NCI-H1436 treated with DMSO at 0.1 percent for 48 hours (cell line): ENCODE measurements around the gene DPEP2.
"Not testable (repeated sequence)": the region's sequence is repeated elsewhere in the genome, so short reads cannot be mapped to it uniquely, and the experiment has no call there.

ENCODE experiments used
- DNase-seq: peaks from one replicate; lab custom pipeline; 2025; lab: John Stamatoyannopoulos, UW

The DPEP2 gene

GRCh38 chr16:68005211-68005610 is 5.9 kb upstream of the DPEP2 start:
- DNase-seq, result no peak

- DNase-seq, result no peak
Measured at GRCh38 chr16:68003031-68003430, 3.7 kb upstream of the DPEP2 start.

DNA sequence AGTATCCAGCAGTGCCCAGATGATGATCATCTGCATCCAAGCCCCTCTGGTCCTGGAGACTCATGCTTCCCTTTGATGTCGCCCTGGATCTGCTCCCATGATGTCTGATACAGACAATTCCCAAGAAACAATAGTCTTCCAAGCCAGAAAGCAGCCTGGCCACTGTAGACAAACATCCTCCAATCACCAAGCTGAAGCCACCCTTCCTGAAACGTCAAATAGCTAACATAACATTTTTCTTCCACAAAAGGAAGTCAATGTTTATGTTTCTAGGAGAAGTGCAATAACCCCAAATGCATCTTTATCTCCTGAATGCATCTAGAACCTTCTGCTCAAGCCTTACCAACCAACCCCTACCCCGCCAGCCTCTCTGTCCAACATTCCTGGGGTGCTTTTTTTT is 1.2 kb upstream of the DPEP2 start:
- no peak for DNase-seq

DNA sequence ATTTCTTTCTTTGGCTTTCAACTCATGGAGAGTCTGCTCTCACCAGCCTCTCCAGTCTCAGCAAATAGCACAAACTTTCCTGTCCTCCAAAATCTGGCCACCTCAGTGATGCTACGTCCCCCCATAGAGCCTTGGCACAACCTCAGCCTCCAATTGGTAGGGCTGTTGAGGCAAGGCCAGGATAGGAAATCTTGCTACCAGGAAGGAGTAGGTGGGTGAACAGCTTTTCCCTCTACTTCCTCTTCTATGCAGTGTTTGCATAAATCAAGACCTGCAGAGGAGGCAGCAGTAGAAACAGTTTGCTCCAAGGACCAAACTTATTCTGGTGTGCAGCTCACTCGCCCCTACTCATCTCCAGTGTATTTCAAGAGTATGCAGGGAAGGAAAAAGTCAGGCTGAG is 701 bp upstream of the DPEP2 start:
- DNase-seq, result no peak

DNA sequence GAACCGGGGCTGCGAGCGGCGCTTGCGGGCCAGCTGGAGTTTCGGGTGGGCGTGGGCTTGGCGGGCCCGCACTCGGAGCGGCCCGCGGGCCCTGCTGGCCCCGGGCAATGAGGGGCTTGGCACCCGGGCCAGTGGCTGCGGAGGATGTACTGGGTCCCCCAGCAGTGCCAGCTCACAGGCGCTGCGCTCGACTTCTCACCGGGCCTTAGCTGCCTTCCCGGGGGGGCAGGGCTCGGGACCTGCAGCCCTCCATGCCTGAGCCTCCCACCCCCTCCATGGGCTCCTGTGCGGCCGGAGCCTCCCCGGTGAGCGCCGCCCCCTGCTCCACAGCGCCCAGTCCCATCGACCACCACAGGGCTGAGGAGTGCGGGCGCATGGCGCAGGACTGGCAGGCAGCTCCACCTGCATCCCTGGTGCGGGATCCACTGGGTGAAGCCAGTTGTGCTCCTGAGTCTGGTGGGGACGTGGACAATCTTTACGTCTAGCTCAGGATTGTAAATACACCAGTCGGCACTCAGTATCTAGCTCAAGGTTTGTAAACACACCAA is 979 bp downstream of the DPEP2 start:
- DNase-seq, result not testable (repeated sequence)

- no peak for DNase-seq
Measured at GRCh38 chr16:67996666-67997065, 2.6 kb downstream of the DPEP2 start.

- DNase-seq, result no peak
Measured at GRCh38 chr16:67995423-67995822, 3.9 kb downstream of the DPEP2 start.

GRCh38 chr16:67994040-67994408 is 5.3 kb downstream of the DPEP2 start:
- DNase-seq, result not testable (repeated sequence)

GRCh38 chr16:67993207-67994039 is 5.9 kb downstream of the DPEP2 start:
- peak; percentile 9 for DNase-seq

GRCh38 chr16:67992661-67993206 is 6.5 kb downstream of the DPEP2 start:
- no peak for DNase-seq

DNA sequence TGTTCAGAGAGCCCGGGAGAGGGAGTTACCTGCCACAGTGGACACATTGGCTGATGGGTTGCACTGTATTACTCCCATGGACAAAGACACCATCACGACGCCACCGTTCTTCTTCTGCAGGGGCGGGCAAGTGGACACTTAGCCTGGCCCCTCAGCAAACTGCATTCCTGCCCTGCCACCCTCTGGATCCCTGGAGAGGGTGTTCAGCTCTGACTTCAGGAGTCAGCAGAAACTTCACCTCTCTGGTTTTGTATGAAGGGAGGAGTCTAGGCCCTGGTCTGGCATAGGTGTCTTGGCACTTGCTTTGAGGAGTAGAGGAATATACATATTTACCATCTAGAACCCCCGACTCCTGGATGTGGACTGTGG is 9.3 kb downstream of the DPEP2 start:
- DNase-seq, result no peak

DNA sequence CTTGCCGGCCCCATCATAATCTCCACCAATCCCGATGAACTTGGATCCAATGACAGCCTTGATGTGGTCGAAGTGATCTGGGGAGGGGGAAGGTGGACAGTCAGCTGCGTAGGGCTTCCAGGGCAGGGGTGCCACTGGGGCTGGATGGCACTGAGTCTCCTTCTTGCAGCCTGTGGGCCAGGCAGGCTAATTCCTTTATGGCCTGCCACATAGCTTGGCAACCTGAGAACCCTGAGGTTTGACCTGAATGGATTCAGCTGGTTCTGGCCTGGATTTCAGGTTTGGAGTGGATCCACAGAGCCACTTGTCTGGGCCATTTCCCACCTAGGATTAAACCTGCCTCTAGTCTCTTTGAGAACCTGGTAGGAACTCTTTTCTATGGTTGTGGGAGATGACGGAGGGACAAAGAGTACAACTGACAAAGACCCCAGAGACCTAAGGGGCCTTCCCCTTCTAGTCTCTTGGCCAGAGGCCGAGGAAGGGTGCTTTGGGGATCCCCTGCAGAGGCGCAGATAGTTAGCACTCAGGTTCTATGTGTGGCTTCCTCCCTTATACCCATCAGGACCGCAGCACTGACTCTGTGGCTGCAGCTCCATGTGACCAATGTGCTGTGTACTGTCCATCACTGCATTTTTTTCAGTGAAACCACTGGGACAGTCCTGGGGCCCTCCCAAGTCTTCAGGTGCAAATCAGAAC is 9.8 kb downstream of the DPEP2 start:
- no peak for DNase-seq

GRCh38 chr16:67988675-67989074 is 10.6 kb downstream of the DPEP2 start:
- no peak for DNase-seq

- no peak for DNase-seq
Measured at GRCh38 chr16:67987460-67988160, 11.7 kb downstream of the DPEP2 start.

DNA sequence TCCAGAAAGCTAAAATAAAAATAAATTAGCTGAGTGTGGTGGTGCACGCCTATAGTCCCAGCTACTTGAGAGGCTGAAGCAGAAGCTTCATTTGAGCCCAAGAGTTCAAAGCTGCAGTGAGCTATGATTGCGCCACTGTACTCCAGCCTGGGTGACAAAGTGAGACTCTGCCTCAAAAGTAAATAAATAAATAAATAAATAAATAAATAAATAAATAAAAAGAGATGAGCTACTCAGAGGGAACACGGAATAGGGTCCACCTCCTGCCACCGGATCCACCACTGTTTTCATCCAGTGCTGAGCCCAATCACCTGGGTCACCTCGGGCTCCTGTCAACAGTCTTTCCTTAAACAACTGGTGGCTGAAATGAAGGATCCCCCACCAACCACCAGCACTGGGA is 12.3 kb downstream of the DPEP2 start:
- DNase-seq, result no peak

DNA sequence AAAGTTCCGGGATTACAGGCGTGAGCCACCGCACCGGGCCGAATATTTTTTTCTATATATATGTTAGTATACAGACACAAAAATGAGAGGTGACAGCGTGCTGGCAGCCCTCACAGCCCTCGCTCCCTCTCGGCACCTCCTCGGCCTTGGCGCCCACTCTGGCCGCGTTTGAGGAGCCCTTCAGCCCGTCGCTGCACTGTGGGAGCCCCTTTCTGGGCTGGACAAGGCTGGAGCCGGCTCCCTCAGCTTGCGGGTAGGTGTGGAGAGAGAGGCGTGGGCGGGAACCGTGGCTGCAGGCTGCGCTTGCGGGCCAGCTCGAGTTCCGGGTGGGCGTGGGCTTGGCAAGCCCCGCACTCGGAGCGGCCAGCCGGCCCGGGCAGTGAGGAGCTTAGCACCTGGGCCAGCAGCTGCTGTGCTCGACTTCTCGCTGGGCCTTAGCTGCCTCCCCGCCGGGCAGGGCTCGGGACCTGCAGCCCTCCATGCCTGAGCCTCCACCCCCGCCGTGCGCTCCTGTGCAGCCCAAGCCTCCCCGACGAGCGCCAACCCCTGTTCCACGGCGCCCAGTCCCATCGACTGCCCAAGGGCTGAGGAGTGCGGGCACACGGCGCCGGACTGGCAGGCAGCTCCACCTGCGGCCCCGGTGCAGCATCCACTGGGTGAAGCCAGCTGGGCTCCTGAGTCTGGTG is 17.1 kb downstream of the DPEP2 start:
- no peak for DNase-seq

- DNase-seq, result no peak
Measured at GRCh38 chr16:67979955-67980678, 19.2 kb downstream of the DPEP2 start, which contains the start of gene DPEP3. Gene DPEP3, minus strand, starts transcription at chr16:67980499. Its CDS starts 119 bp downstream, at chr16:67980380.

DNA sequence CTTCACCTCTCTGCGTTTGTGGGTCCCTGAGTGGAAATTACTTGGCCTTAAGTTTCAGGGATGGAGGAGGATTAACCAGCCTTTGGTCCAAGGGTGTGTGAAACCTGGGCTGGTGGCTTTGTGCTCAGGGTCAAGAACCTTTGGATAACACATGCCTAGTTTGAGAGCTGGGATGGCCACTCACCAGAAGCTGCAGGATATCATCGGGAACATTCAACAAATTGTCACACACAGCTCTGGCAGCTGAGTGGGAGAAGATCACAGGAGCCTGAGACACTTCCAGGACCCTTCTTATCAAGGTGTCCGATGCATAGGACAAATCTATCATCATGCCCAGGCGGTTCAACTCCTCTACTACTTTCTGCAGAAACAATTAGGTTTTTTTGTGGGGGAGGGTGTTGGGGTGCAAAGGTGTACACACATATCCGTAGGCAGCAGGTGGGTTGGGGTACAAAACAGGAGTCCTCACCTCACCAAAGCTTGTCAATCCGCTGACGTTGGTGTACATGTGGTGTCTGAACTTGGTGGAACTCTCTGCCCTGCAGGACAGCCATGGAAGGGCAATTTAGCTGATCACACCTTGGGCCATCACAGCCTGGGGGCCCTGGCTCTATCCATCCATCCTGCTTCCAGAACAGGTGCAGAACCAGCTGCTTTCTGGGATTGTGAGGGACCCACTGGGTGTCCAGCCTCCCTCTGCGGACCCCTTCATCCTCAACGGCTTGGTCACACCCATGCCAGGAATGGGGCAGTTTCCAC is 21.6 kb downstream of the DPEP2 start:
- no peak for DNase-seq

- DNase-seq, result no peak
Measured at GRCh38 chr16:67977005-67977404, 22.3 kb downstream of the DPEP2 start.

DNA sequence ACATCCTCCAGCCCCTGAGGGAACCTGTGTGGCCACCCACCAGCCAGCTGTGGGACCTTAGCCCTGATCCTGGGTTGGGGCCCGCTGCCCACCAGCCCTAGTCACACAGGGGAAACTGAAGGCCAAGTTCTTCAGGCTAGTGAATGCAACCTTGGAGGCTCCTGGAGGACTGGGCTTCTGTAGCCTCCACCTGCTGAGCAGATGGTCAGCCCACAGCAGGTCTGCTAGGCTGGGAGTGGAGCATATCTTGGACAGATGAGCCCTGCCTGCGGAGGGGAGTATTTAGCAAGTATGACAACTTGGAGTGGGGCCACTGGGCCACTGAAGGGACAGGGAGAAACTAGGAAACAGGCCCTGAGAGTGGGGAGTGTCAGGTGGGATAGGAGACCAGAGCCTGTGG is 23.1 kb downstream of the DPEP2 start:
- no peak for DNase-seq
